Heart left ventricle (tissue), 16 donors: Measurements from ENCODE around the gene MC2R. TPM values are rescaled to one million over a fixed set of nuclear protein-coding genes. Genes with fewer than 3 reads are reported as not detected.

Experiments used
- ATAC-seq, 4 donors: fragments of 200-7000 bp; cut with Tn5 transposase; one replicate each; pipeline ENCODE4 v1.9.1; 2020 to 2022; ENCODE audit warnings: moderate library complexity in 4 of 4, mild to moderate bottlenecking in 3 of 4, moderate number of reproducible peaks in 1 of 4
- DNase-seq, 5 donors: peaks; one replicate each; pipeline ENCODE4 v3.0.0-alpha.2; 2020
- H3K27ac ChIP-seq, 12 donors: fragments of 200-600 bp; sonication (generic) in 4 of 12; one replicate each; pipeline versions ENCODE4 v1.5.0 to v1.8.0; 2016 to 2022; ENCODE audit warnings: mild to moderate bottlenecking in 2 of 12
- H3K27me3 ChIP-seq, 9 donors: fragments of 200-600 bp; sonication (generic) in 2 of 9; one replicate each; pipeline versions ENCODE4 v1.5.1 to v1.8.0; 2016 to 2022; ENCODE audit warnings: mild to moderate bottlenecking in 3 of 9
- H3K36me3 ChIP-seq, 9 donors: fragments of 200-600 bp; sonication (generic) in 2 of 9; one replicate each; pipeline versions ENCODE4 v1.5.0 to v1.8.0; 2018 to 2022; ENCODE audit warnings: mild to moderate bottlenecking in 2 of 9
- H3K4me1 ChIP-seq, 12 donors: fragments of 200-600 bp; sonication (generic) in 4 of 12; one replicate each; pipeline versions ENCODE4 v1.5.0 to v1.8.0; 2016 to 2022; ENCODE audit warnings: mild to moderate bottlenecking in 3 of 12
- H3K4me3 ChIP-seq, 12 donors: fragments of 200-600 bp; sonication (generic) in 4 of 12; one replicate each; pipeline versions ENCODE4 v1.5.0 to v1.8.0; 2017 to 2022; ENCODE audit warnings: mild to moderate bottlenecking in 9 of 12, moderate library complexity in 4 of 12
- H3K9me3 ChIP-seq, 12 donors: fragments of 200-600 bp; sonication (generic) in 4 of 12; one replicate each; pipeline versions ENCODE4 v1.5.0 to v1.8.0; 2016 to 2022; ENCODE audit warnings: mild to moderate bottlenecking in 1 of 12
- CTCF ChIP-seq, 12 donors: fragments of 200-600 bp; sonication (generic) in 4 of 12; IDR thresholded peaks; one replicate each; pipeline versions ENCODE4 v1.5.0 to v1.8.0; 2018 to 2022; ENCODE audit warnings: antibody characterized with exemption in 12 of 12, mild to moderate bottlenecking in 5 of 12
- POLR2A ChIP-seq, 2 donors: fragments of 450-650 bp; IDR thresholded peaks; one replicate each; pipeline ENCODE4 v1.6.1; 2017; ENCODE audit warnings: antibody characterized with exemption in 2 of 2, mild to moderate bottlenecking in 2 of 2, moderate library complexity in 2 of 2
- WGBS, 4 donors: extraction: QIAGEN DNeasy Blood & Tissue Kit in 2 of 4; methylation state at CpG; one replicate each; pipeline versions ENCODE4 v1.1.5 to v1.1.7; 2013 to 2018; 5-methylcytosine and 5-hydroxymethylcytosine counted together
- intact Hi-C, 10 donors: fragments of 100-400 bp; cut with DNase I; formaldehyde crosslinking; loops; one replicate each; pipeline versions ENCODE4 v1.11.1 to v1.14.2; 2022
- polyA plus RNA-seq, 2 donors: library from polyadenylated mRNA; stranded (reverse); fragments of 200-250 nt; gene quantifications; one replicate each; pipeline ENCODE4 v1.2.3, GENCODE V29; 2013
- total RNA-seq, 9 donors: library from RNA; depleted of rRNA in 2 of 9; stranded (reverse); fragments of >200 nt in 2 of 9; fragmentation: NEBNext Ultra II Directional in 3 of 9; extraction: Animal tissue kit (Norgen Biotek cat#: 25700) in 3 of 9; gene quantifications; one replicate each; pipeline versions ENCODE4 v1.1.0 to v1.2.4, GENCODE V29; 2016 to 2023
- donor health status: ischemic (EF 13 %, LVEDD 7.1; RV severe dilation, severe dysfunction).
- donor health status: healthy with polysubstance abuse.
- donor health status: DM: no; HTN: yes; CAD: no.
- donor health status: DM: no; HTN: no; CAD: no.
- donor health status: ischemic (EF 25% LVEDD 6.9; RV normal size, moderate dysfunction).
- donor health status: ischemic (EF 25% LVEDD 5.7; RV mildly dilated, moderate dysfunction).
- donor health status: healthy.
- donor health status: DM: yes; HTN: yes; CAD: no.
- donor health status: ischemic (EF 35%, LVEDD 5.7; RV mildly dilated, moderate dysfunction).
- donor health status: nonischemic (EF 11% LVEDD 7.7; RV severe dilation, severe dysfunction).
- donor health status: DM: yes; HTN: yes; CAD: no.
- donor health status: PGD.
- donor health status: ischemic (EF 29% LVEDD 5.4; RV normal size, mild dysfunction).
- donor health status: nonischemic (EF 23%, LVEDD 6.1; RV moderate dilation, normal function).

MC2R gene
- total and polyA plus RNA-seq, 11 donors = not detected

- H3K4me3 ChIP-seq = no peak overlapping the region
- H3K9me3 ChIP-seq = no peaks in the 10 kb centered on the region
- intact Hi-C loops = no loop called here
- DNase-seq = no peak
- WGBS, 4 donors = 82 to 93% (median 88%) methylated on average over 9 of the region's 9 CpGs
- peaks cover 0 to 9% (median 0%) of the 10 kb centered on the region in 12 donors for H3K4me1 ChIP-seq
- ATAC-seq = no peak
- H3K36me3 ChIP-seq = no peaks in the 10 kb centered on the region
- H3K27ac ChIP-seq = no peak overlapping the region
- peaks cover 0 to 3% (median 0%) of the 10 kb centered on the region in 9 donors for H3K27me3 ChIP-seq
- TF ChIP-seq POLR2A (IDR thresholded peaks at IDR 0.05) (no peak), CTCF (IDR thresholded peaks at IDR 0.05) (no peak)
These were observed 2.7 kb downstream of the MC2R start for GRCh38 chr18:13912601-13913000.

GRCh38 chr18:13910986-13911385 is 4.3 kb downstream of the MC2R start:
- DNase-seq (no peak), ATAC-seq (no peak)
- peaks cover 0 to 3% (median 0%) of the 10 kb centered on the region in 9 donors for H3K27me3 ChIP-seq
- intact Hi-C loops = no loop called here
- H3K4me3 ChIP-seq = no peak overlapping the region
- H3K9me3 ChIP-seq = peaks cover 0 to 1% (median 0%) of the 10 kb centered on the region in 12 donors
- H3K36me3 ChIP-seq = no peaks in the 10 kb centered on the region
- 79 to 87% (median 85%) methylated on average over 6 of the region's 6 CpGs for WGBS, 4 donors
- TF ChIP-seq CTCF (IDR thresholded peaks at IDR 0.05) (no peak), POLR2A (IDR thresholded peaks at IDR 0.05) (no peak)
- H3K27ac ChIP-seq = no peak overlapping the region
- H3K4me1 ChIP-seq = peaks cover 0 to 5% (median 0%) of the 10 kb centered on the region in 12 donors

DNA sequence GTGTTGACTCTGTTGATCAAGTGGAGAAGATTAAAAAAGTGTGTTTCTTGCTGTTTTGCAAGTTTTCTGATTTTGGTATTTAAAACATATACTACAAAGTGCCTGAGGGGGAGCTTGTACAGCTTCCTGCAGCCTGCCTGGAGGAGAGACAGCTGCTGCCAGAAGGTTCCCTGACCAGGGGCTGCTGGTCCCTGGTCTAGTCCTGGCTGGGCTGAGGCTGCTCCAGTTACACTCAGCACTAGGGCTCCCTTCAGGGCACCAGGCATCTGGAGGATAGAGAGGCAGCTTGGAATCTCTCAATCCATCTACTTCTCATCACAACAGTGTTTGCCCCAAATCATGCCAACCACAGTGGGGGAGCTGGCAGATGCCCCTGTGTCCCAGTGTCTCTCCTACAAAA is 4.8 kb downstream of the MC2R start:
- Histone ChIP-seq H3K36me3 (no peaks in the 10 kb centered on the region), H3K27ac (no peak overlapping the region), H3K9me3 (peaks cover 0 to 4% (median 0%) of the 10 kb centered on the region in 12 donors), H3K4me3 (no peak overlapping the region), H3K27me3 (peaks cover 0 to 3% (median 0%) of the 10 kb centered on the region in 9 donors), H3K4me1 (peaks cover 0 to 2% (median 0%) of the 10 kb centered on the region in 12 donors)
- intact Hi-C loops = no loop called here
- ATAC-seq (no peak), DNase-seq (no peak)
- TF ChIP-seq CTCF (IDR thresholded peaks at IDR 0.05) = no peak
- no peak for TF ChIP-seq POLR2A (IDR thresholded peaks at IDR 0.05)

DNA sequence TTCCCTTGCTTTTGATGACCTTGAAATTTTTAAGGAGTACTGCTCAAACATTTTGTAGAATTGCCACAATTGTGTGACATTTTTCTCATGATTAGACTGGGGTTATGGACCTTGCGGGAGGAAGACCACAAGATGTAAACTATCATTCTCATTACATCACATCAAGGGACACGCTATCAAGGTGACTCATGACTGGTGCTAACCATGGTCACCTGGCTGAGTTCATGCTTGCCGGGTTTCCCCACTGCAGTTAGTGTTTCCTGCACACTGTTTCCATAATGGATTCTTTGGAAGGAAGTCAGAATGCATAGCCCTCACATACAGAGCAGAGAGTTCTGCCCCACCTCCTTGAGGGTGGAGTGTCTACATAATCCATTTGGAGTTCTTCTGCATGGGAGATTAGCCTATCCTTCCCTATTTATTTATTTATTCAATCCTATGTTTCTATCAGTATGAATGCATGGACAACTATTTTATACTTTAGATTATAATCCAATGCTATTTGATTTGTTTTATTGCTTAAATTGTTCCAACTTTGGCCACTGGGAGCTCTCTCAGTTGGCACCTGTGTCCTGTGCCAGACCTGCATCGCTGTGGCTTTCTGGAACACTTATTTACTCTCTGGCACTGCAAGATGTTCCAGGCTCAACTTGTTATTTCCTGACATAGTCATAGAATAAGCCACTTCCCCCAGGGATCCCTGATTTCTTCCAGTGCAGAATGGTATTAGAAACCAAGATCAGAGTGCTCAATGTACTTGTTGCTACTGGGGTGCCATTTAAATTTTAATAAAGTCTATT is 6.0 kb downstream of the MC2R start:
- no peak overlapping the region for H3K27ac ChIP-seq
- 77 to 85% (median 78%) methylated on average over 4 of the region's 4 CpGs for WGBS, 4 donors
- H3K9me3 ChIP-seq = peaks cover 0 to 4% (median 0%) of the 10 kb centered on the region in 12 donors
- no peaks in the 10 kb centered on the region for H3K36me3 ChIP-seq
- DNase-seq (no peak), ATAC-seq (no peak)
- intact Hi-C loops = no loop called here
- H3K4me1 ChIP-seq = no peaks in the 10 kb centered on the region
- peaks cover 0 to 3% (median 0%) of the 10 kb centered on the region in 9 donors for H3K27me3 ChIP-seq
- no peak for TF ChIP-seq POLR2A (IDR thresholded peaks at IDR 0.05)
- TF ChIP-seq CTCF (IDR thresholded peaks at IDR 0.05) = peak in 1 of 12 donors; percentile 8
- no peak overlapping the region for H3K4me3 ChIP-seq
